ENCODE data around the gene TTYH1. TPM values are rescaled to one million over a fixed set of nuclear protein-coding genes. Genes with fewer than 3 reads are reported as not detected.

Gene TTYH1
- total and polyA plus RNA-seq, 9 of the 15 experiments (the other 6 are each of a cell fraction or from before 2014, with no cell fraction given) = 0.08 TPM; not detected in 8

- TF ChIP-seq KDM5B (IDR thresholded peaks at IDR 0.05; ENCODE audit: insufficient replicate concordance, low read depth, low read length) (peak; percentile 52), ARID2 (IDR thresholded peaks at IDR 0.05) (0 out of 2 replicates have a peak, but pooled peaks have one; percentile 15), FOXK1 (CRISPR knock-in tag; IDR thresholded peaks at IDR 0.05; ENCODE audit: borderline replicate concordance) (no peak), YY1 (IDR thresholded peaks at IDR 0.05; ENCODE audit: borderline replicate concordance in 1 of 3, control insufficient read depth in 1 of 3, extremely low read depth in 1 of 3, insufficient read depth in 3 of 3, insufficient read length in 1 of 3, insufficient replicate concordance in 2 of 3, low read depth in 1 of 3, low read length in 2 of 3) (peak in 1 of 3 experiments; percentile 79), BMI1 (IDR thresholded peaks at IDR 0.05; ENCODE audit: low read length) (no peak), YBX1 (IDR thresholded peaks at IDR 0.05) (no peak), THRAP3 (IDR thresholded peaks at IDR 0.05; ENCODE audit: borderline replicate concordance) (no peak), CHD2 (IDR thresholded peaks at IDR 0.05; ENCODE audit: low read depth, low read length) (no peak), SRSF7 (optimal IDR thresholded peaks at IDR 0.05; ENCODE audit: low read depth, low read length) (no peak), NR4A1 (CRISPR knock-in tag; IDR thresholded peaks at IDR 0.05) (no peak), NR4A1 (tag; IDR thresholded peaks at IDR 0.05) (no peak), MEF2A (IDR thresholded peaks at IDR 0.05; ENCODE audit: control insufficient read depth, low read depth, low read length) (no peak), VEZF1 (CRISPR knock-in tag; IDR thresholded peaks at IDR 0.05) (peak; percentile 59), BACH1 (tag; IDR thresholded peaks at IDR 0.05) (no peak), FOXK2 (conservative IDR thresholded peaks at IDR 0.05 in 1 of 2, IDR thresholded peaks at IDR 0.05 in 1 of 2; ENCODE audit: low read depth in 2 of 2) (0 out of 4 replicates have a peak, but pooled peaks of 1 of the 2 experiments have one; percentile 33), ZBTB17 (CRISPR knock-in tag; IDR thresholded peaks at IDR 0.05) (no peak), STAT6 (CRISPR knock-in tag; IDR thresholded peaks at IDR 0.05) (no peak), ZNF75A (CRISPR knock-in tag; IDR thresholded peaks at IDR 0.05) (no peak), ETS2 (tag; IDR thresholded peaks at IDR 0.05; ENCODE audit: borderline replicate concordance, poor library complexity, severe bottlenecking) (no peak), ZNF740 (CRISPR knock-in tag; IDR thresholded peaks at IDR 0.05) (no peak), ZNF740 (tag; IDR thresholded peaks at IDR 0.05) (0 out of 4 replicates have a peak, but pooled peaks of 1 of the 2 experiments have one; percentile 14), KLF1 (tag; IDR thresholded peaks at IDR 0.05) (no peak), TAF9B (IDR thresholded peaks at IDR 0.05; ENCODE audit: partially characterized antibody) (no peak)
These were observed 32.9 kb downstream of the TTYH1 start (continued) for GRCh38 chr19:54448040-54448773.

Measured in K562 (cell line).